Pulmonary artery endothelial cell (primary cell): ENCODE measurements around the gene ITPRIPL2. TPM values are rescaled to one million over a fixed set of nuclear protein-coding genes. Genes with fewer than 3 reads are reported as not detected.
A peak's percentile ranks its signal among the peaks of the same experiment; 100 is the strongest.

Experiments
- DNase-seq: peaks from one replicate; pipeline ENCODE4 v3.0.0-alpha.2; 2011; ENCODE audit warnings: low read depth, low spot score
- total RNA-seq: library from RNA; depleted of rRNA; stranded (reverse); fragments of >200 nt; gene quantifications from 2 replicates; pipeline ENCODE4 v1.2.3, GENCODE V29; 2014

Gene ITPRIPL2
- 30.0 and 40.8 TPM in 2 replicates for total RNA-seq

DNA sequence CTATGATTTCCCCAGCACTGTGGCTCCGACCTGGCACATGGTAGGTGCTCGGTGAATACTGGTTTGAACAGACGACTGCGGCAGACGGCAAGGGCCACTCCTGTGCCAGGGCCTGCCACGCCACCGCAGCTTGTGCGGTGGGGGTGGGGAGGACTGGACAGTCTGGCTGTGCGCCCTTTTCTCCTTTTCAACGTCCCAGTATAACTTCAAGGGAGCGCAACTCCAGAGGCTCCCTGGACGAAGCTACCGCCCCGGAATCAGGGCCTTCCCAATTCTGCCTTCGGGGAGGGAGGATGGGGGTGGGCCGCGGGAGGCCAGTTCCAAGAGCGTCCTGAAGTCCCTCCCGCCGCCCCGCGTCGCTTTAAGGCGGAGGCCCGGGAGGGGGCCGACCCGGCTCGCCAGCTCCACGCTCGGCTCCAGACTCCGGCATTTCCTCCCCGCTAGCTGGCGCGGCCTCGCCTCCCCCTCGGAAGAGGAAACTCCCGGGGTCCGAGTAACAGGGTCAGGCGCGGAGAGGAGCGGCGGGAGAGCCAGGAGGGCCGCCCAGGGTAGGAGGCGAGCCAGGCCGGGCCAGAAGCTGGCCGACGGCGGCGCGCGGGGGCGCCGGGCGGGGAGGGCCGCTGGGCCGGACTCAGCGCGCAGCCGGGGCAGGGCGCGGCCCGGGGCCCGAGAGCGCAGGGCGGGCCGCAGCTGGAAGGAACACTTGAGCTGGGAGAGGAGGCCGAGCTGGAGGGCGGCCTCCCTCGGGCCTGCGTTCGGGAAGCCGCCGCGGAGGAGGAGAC lies at the start of gene ITPRIPL2:
TSS of gene ITPRIPL2 (plus strand) at position 388 of the 782 bp plus-strand sequence. CDS start 498 bp downstream, outside the sequence.
- peak; percentile 61 for DNase-seq

DNA sequence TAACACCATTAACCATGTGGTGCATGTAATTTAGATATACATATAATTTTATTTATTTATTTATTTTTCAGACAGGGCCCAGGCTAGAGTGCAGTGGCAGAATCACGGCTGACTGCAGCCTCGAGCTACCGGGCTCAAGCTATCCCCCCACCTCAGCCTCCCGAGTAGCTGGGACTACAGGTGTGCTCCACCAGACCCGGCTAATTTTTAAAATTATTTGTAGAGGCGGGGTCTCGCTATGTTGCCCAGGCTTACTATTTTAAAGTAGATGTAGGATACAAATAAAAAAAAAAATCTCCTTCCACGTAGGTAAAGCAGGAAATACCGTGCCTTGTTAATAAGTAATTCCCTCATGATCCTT lies 46.8 kb upstream of the ITPRIPL2 start:
- DNase-seq = no peak

GRCh38 chr16:19067349-19068236 lies 46.2 kb upstream of the ITPRIPL2 start, which contains the start of gene COQ7:
Gene COQ7, plus strand, starts transcription at chr16:19067614. Its CDS starts 51 bp downstream, at chr16:19067665.
- peak; percentile 99 for DNase-seq

GRCh38 chr16:19068237-19068815 lies 45.4 kb upstream of the ITPRIPL2 start:
- DNase-seq = no peak

DNA sequence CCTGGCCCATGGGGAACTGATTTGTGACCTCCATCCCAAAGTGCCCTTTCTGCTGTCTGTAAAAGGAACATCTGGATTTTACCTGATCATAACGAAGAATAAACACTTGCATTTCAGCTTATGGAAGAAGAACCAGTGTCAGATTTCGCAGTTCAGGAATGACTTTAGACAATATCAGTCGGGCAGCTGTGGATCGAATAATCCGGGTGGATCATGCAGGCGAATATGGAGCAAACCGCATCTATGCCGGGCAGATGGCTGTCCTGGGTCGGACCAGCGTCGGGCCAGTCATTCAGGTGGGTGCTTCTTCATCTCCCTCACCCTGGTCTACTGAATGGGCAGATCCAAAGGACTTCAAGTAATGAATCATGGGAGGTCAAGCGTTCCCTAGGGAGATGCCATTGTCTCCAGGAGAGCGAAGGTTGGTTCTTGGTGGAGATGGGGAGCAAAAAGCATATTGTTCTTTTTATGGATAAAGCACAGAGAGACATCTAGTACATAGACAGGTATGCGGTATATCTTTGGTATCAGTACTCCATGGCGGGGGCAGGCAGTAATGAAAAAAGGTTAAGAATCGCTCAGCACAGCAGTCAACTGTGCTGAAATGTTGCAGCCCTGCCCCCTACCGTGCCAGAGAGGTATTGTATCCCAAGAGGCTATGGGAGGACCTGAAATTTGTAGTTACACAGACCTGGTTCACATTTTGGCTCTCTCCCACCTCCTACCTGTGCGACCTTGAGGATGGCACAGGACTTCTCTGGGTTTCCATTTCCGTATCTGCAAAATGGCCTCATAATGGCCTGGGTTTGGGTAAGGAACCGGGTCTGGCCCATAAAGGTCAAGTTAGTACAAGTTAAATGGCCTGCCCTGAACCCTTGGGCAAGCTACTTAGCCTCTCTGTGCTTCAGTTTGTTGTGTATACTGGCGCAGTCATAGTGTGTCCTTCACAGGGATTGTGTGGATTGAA lies 41.7 kb upstream of the ITPRIPL2 start:
- no peak for DNase-seq

- no peak for DNase-seq
Observed at GRCh38 chr16:19073344-19073743, 40.4 kb upstream of the ITPRIPL2 start.

- no peak for DNase-seq
Observed at GRCh38 chr16:19073863-19074262, 39.9 kb upstream of the ITPRIPL2 start.

DNA sequence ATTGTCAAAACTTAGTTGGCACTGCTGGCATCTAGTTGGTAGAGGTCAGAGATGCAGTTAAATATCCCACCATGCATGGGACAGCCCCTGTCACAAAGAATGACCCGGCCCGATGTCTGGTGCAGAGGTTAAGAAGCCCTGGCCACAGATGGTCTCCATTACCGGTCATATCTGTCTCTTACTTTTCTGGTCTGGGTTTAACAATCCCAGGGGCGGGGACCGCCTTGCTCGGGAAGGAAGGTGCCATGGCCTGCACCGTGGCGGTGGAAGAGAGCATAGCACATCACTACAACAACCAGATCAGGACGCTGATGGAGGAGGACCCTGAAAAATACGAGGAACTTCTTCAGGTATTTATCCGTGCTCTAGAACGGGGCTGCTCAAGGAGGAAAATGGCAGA lies 38.3 kb upstream of the ITPRIPL2 start:
- no peak for DNase-seq

GRCh38 chr16:19077879-19078278 lies 35.9 kb upstream of the ITPRIPL2 start:
- no peak for DNase-seq

DNA sequence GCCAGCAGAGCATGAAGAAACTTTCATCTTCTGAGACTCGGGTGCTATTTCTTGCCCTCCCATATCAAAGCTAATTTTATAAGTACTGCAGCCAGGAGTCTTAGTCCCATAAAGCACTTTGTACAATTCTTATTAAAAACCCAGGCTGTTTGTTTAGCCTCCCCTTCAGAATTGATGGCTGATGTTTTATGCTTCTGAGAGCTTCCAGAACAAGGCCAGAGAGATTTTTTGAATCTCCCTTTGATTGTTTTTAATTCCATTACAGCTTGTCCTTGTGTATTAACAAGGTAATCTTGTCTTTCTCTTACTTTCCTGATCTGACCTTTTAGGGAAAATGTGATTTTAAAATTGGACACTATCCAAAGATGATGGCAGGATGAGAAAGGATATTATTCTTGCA lies 30.1 kb upstream of the ITPRIPL2 start:
- no peak for DNase-seq

DNA sequence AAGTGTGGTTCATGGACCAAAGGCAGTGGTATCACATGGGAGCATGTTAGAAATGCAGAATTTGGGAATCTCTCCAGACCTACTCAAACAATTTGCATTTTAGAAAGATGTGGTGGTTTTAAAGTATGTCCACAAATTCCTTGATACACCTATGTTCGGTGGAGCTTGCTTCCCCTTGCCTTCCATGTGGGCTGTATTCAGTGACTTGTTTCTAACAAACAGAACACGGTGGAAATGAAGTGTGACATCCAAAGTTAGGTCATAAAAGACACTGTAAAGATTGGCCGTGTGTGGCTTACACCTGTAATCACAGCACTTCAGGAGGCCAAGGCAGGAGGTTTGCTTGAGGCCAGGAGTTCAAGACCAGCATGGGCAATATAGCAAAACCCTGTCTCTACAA lies 29.6 kb upstream of the ITPRIPL2 start:
- DNase-seq = no peak

GRCh38 chr16:19084879-19085278 lies 28.9 kb upstream of the ITPRIPL2 start:
- DNase-seq = no peak

DNA sequence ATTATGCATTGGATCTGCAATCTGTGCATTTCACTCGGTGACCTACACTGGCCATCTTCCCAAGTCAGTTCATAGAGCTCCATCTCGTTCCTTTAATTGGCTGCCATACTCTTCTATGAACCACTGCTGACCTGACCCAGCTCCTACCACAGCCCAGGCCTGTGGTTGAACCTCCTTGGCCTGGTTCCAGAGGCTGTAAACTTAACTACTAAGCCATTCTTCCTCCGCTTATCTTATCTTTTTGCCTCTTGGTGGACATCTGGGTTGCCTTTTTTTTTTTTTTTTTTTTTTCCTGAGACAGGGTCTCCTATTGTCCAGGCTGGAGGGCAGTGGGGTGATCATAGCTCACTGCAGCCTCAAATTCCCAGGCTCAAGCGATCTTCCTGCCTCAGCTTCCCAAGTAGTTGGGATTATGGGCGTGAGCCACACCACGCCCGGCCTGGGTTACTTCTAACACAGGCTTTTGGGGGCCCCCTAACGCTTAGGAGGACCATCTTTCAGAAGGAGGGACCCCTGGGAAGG lies 28.0 kb upstream of the ITPRIPL2 start:
- no peak for DNase-seq

DNA sequence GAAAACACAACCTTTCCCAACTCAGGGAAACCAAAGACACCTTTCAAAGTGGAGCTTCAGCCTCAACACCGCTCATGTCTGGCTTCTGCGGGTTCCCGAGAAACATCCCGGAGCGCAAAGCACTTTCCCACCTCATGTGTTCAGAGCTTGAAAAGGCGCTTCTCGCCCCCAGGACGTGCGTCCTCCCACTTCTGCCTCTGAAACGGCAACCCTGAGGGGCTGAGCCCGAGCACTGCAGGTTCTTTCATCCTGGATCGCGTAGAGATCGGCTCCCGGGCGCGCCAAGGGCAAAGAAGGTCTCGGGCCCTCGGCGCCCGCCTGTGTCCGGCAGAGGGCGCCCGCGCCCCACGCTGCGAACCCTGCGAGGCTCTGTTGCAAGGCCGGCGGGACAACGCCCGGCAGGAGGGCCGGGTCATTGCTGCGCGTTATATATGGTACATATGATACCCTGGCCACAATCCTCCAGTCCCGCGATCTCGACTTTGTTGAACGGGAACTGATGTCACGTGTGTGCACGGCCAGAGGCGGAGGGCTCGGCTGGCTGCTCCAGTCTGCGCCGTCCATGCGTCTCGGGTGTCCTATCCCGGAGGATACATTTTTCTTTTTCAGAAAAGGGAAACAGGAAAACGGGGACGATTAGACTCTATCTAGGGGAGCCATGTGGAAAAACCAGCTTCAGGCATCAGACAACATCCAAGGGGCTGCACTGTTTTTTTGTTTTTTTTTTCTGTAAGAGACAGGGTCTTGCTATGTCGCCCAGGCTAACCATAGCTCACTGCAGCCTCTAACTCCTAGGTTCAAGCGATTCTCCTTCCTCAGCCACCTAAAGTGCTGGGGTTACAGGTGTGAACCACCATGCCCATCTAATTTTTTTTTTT lies 27.2 kb upstream of the ITPRIPL2 start:
- DNase-seq = peak; percentile 78

- DNase-seq = no peak
Observed at GRCh38 chr16:19088341-19088916, 25.3 kb upstream of the ITPRIPL2 start.

- no peak for DNase-seq
Observed at GRCh38 chr16:19089410-19089955, 24.3 kb upstream of the ITPRIPL2 start.

DNA sequence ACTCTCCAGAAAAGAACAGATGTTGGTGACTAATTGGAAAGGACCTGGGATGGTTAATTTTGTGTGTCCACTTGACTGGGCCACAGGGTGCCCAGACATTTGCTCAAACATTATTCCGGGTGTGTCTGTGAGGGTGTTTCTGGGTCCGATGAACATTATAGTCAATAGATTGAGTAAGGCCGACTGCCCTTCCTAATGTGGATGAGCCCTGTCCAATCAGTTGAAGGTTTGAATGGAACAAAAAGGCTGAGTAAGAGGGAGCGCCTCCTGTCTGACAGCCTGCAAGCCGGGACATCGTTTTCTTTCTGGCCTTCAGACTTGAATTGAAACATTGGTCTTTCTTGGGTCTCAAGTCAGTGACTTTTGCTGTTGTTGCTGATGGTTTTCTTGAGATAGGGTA lies 22.8 kb upstream of the ITPRIPL2 start:
- no peak for DNase-seq

DNA sequence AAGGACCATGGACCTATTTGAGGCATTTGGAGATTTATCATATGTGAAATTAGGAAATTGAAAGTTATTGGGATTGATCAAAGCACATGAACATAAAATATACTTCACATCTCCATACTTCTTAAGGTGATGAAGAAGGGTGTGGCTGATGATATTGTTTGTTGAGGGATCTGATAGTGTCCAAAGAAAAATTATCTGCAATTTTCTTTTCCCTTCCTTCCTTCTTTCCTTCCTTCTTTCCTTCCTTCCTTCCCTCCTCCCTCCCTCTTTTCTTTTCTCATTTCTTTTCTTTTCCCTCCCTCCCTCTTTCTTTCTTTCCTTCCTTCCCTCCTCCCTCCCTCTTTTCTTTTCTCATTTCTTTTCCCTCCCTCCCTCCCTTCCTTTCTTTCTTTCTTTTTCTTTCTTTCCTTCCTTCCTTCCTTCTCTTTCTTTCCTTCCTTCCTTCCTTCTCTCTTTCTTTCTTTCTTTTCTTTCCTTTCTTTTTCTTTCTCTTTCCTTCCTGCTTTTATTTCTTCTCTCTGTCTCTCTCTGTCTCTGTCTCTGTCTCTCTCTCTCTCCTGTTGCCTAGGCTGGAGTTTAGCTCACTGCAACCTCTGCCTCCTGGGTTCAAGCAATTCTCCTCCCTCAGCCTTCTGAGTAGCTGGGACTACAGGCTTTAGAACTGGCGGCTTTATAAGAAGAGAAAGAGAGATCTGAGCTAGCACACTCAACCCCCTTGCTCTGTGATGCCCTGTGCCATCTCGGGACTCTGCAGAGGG lies 20.9 kb upstream of the ITPRIPL2 start:
- no peak for DNase-seq
